ENCODE results near the gene ARHGAP8.

ARHGAP8 gene

GRCh38 chr22:44752285-44753188 is at the start of gene ARHGAP8:
ARHGAP8 (plus strand) TSS chr22:44752575; CDS start chr22:44786528, 33,953 bp downstream.
- no peak for DNase-seq (ENCODE audit: low spot score)
- FAIRE-seq = no peak

GRCh38 chr22:44703255-44703870 is 49.0 kb upstream of the ARHGAP8 start:
- DNase-seq (ENCODE audit: low spot score) = no peak
- no peak for FAIRE-seq

DNA sequence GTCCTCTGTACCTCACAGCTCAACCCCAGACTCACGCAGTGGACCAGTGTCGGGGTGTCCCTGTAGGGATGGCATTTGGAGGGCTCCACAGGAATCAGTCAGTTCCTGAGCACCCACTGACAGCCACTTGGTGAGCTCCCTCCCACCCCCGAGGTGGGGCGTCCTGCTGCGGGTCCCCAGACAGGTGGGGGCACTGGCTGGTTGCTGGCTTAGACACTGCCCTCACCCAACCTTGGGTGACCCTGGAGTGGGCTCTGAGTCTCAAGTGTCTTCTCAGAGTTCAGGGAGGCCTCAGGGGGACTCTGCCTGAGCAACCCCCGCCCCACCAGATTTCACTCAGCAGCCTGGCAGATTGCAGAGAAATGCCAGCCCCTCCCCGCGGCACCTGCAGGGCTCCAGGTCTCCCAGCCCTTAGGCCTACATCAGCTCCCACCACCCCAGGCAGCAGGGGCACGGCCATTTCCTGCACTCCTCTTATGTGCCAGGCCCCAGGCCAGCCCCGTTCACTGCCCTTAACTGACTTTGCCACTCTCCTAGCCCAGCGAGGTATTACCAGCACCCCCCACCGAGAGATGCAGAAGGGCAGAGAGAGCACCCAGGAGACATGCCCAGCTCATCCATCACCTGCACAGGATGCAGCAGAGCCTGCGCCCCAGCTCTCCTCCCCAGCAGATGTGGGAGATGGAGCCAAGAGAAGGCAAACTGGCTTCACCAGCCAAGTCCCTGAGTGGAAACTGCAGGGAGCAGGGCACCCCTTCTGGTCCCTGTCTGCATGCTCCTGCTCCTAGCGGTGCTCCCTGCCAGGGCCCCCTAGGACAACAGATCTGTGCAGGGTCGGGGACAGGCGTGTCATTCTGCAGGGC is 48.0 kb upstream of the ARHGAP8 start:
- FAIRE-seq = no peak
- DNase-seq (ENCODE audit: low spot score) = no peak

- no peak for DNase-seq (ENCODE audit: low spot score)
- no peak for FAIRE-seq
Observed at GRCh38 chr22:44705022-44705297, 47.4 kb upstream of the ARHGAP8 start.

DNA sequence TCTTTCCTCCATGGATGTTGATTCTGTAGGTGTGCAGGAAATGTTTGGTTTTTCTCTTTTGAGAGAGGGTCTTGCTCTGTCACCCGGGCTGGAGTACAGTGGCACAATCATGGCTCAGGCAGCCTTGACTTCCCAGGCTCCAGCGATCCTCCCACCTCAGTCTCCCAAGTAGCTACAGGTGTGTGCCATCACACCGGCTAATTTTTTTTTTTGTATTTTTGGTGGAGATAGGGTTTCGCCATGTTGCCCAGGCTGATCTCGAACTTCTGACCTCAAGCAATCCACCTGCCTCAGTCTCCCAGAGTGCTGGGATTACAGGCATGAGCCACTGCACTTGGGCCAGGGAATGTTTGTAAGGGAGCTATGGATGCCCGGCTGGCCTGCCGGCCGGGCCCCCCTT is 45.9 kb upstream of the ARHGAP8 start:
- DNase-seq (ENCODE audit: low spot score) (no peak), FAIRE-seq (no peak)

DNA sequence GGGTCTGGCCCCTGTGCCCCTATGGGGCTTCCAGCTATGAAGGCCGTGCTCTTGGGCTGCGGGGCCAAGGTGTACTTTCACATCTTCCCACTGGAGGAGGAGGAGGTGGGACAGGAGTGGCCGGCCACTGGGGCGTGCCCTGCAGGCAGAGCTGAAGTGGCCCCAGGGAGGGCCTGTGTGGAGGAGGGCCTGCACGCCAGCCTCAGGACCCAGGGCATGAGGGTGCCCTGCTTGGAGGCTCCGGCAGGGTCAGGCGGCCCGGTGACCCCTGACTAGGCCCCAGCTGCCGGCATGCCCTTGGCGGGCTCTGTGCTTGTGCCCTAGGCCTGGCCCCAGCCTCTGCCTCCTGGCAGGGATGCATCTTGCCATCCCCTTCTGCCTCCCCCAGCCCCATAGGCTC is 45.2 kb upstream of the ARHGAP8 start:
- no peak for DNase-seq (ENCODE audit: low spot score)
- no peak for FAIRE-seq

DNA sequence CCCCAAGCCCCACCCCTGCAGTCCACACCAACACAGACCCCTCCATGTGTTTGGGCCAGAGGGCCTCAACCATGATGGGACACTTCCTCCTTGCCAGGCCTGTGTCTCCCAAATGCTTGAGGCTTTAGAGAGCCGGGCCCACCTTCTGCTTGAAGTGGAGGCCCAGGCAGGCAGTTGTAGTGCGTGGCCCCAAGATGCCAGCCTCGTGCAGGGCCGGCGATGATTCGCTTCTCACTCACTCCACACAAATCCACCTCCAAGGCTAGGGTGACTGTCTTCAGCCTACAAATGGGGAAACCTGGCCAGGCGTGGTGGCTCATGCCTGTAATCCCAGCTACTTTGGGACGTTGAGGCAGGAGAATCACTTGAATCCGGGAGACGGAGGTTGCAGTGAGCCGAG is 44.6 kb upstream of the ARHGAP8 start:
- DNase-seq (ENCODE audit: low spot score) = peak; percentile 52
- no peak for FAIRE-seq

DNA sequence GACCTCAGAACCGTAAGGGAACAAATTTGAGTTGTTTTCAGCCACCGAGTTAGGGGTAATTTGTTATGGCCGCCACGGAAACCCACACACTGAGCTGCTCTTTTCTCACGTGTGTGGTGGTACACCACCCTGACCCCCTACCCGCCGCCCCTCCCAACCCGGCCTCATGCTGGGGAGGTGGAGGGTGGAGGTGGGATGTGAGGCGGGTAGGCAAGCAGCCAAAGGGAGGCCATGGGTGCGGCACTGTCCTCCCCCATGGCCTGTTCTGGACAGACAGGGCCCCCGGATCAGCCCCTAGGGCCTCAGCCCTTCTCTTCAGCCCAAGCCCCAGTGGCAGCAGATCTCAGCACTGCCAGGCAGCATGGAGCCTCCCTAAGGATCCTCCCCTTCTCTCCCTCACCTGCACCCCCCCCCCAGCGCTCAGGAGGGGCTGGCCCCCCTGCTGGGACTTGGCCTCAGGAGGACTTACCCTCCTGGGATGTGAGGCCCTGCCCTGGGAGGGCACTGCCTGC is 42.4 kb upstream of the ARHGAP8 start:
- DNase-seq (ENCODE audit: low spot score) (no peak), FAIRE-seq (no peak)

DNA sequence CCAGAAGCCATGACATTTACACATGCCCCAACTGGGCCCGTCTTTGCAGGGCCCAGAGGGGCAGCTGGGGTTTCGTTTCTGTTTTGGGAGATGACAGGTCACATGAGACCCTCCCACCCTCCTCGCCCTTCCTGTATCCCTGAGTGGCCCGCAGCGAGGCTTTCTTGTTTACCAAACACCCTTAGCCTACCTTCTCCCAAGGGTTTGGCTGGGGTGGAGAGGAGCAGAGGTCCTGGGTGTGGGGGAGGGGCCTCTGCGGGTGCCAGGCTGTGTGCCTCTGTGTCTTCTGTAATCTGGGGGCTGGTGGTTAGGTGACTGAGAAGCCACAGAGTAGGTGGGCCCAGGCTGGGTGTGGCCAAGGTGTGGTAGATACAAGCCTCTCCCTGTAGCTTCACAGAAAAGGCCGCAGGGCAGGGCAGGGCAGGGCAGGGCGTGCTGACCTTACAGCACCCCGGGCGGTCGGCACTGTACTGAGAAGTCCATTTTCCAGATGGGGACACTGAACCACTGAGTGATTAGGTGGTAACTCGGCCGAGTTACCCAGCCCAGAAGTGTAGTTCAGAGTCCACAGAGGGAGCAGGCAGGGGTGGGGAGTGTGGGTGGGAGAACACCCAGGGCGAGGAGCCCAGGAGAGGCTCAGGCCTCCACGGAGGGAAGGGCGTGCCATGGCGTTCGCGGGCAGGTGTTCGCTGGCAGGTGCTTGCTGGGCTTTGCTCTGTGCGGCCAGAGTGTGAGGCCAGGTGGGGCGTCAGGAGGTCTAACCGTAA is 41.7 kb upstream of the ARHGAP8 start:
- no peak for FAIRE-seq
- DNase-seq (ENCODE audit: low spot score) = no peak

DNA sequence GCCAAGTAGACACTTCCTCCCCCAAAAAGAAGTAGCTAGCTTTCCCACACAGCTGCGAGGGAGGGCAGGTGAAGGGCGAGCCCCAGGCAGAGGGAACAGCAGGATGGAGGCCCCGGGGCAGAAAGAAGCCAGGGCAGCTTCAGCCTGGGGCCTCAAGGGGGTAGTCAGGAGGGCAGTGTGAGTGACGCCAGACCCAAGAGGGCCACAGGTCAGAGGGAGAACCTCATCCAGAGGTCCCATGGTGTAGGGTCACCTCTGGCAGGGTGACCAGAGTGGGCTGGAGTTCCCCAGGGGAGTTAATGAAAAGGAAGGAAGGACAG is 41.2 kb upstream of the ARHGAP8 start:
- FAIRE-seq (no peak), DNase-seq (ENCODE audit: low spot score) (no peak)

DNA sequence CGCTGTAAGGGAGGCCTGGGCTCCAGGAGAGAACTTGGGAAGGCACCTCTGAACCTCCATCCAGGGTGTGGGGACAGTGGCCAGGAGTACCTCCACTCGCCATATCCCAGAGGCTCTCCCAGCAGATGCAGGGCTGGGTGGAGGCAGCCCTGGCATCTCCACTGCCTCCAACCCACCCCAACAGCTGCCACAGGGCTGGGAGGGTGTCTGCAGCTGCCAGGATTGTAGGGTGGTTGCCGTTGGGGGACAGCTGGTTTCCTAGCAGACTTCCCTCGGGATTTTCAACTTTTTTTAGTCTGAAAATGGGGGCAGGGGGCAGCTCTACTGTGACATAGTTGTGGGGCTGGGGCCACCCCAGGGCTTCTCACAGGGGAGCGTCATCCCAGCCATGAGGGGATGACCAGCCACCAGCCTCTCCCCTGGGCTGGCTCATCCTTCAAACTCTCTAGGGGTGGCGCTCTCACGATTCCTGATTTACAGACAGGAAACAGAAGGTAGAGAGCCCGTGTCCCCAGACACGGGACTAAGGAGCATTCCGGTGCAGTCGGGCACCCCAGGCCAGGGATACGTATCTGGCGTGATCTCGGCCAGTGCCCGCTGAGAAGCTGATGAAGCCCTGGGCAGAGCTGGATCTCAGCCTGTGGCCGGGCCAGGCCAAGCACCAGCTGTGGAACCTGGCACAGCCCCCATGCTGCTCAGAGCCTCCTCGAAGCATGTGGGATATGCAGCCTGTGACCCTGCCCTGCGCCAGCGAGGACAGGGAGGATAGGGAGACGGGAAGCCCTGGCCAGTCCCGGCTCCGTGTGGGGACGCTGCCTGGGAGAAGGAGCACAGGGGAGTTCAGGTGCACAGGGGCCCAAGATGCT is 40.5 kb upstream of the ARHGAP8 start:
- FAIRE-seq = no peak
- no peak for DNase-seq (ENCODE audit: low spot score)

DNA sequence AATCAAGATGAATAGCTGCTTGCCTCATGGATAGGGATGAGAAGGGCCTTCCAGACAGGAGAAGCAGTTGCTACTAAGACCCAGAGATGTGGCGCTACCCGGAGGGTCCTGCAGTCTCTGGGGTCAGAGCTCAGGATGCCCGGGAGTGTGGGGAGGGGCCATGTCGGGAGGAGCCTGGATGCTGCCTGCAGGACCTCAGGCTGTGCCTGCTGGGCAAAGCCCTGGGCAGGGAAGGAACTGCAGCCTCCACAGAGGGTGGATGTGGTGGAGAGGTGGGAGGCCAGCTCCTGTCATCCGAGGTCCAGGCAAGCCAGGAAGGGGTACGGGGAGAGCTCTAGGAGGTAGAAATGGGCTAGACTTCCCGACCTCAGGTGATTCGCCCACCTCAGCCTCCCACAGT is 39.4 kb upstream of the ARHGAP8 start:
- no peak for DNase-seq (ENCODE audit: low spot score)

GRCh38 chr22:44714703-44715350 is 37.5 kb upstream of the ARHGAP8 start:
- FAIRE-seq = no peak
- no peak for DNase-seq (ENCODE audit: low spot score)

More for the DNA sequence above, 39.4 kb upstream of the ARHGAP8 start:
- FAIRE-seq = no peak

- FAIRE-seq (no peak), DNase-seq (ENCODE audit: low spot score) (no peak)
Observed at GRCh38 chr22:44718418-44718817, 34.0 kb upstream of the ARHGAP8 start.

GRCh38 chr22:44719586-44720368 is 32.6 kb upstream of the ARHGAP8 start:
- no peak for DNase-seq (ENCODE audit: low spot score)
- FAIRE-seq = no peak

DNA sequence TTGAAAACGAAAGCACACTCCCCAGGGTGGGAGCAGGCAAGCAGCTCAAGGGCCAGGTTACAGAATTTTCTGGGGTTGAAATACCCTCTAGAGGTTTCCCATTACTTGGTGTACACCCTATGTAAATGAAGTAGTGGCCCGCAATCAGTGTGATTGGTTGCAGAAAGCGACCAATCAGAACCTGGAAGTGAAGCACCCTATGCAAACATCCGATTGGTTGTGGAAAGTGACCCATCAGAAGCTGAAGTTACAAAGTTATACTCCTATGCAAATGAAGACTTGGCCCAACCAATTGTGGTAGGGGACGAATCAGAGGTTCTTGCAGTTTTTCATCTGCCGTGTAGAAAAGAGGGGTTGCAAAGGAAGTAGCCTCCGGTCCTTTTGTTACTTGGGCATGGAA is 31.2 kb upstream of the ARHGAP8 start:
- DNase-seq (ENCODE audit: low spot score) (no peak), FAIRE-seq (no peak)

DNA sequence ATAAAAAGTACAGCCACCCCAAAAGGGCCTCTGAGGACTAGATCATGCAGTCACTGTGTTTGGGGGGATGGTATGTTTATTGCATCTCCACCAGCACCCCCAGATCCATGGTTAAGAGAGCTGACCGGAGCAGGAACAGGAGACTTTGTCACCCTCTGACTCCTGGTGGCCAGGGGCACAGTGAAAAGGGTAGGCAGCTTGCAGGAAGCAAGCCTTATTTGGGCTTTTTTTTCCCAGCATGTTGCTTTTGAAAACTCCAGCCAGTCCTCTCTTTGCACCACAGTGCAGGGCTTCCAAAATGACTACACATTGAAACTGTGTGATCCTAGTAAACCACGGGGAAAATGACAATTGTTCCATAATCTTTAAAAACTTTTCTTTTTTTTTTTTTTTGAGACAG is 29.8 kb upstream of the ARHGAP8 start:
- DNase-seq (ENCODE audit: low spot score) (no peak), FAIRE-seq (no peak)

DNA sequence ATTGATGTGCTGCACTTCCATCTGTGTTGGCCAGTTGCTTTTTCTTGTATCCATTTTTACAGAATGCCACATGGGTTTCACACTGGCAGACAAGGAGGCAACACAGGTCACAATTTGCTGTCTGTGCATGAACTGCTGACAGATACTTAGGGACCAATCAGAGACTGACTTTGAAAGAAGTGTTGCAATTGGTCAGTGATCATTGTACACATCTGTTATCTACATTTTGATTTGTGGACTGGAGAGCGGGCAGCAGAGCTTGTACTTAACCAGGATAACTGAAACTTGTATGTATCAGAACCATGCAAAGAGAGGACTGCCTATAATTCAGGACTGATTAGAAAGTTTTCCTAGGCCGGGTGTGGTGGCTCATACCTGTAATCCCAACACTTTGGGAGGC is 28.6 kb upstream of the ARHGAP8 start:
- FAIRE-seq (no peak), DNase-seq (ENCODE audit: low spot score) (peak; percentile 4)

- FAIRE-seq (no peak), DNase-seq (ENCODE audit: low spot score) (no peak)
Observed at GRCh38 chr22:44724416-44724815, 28.0 kb upstream of the ARHGAP8 start.

Measured in RCC 7860 (cell line).